Retinal pigment epithelial cell (primary cell): ENCODE results near the gene ORAI3.

Source experiments
- DNase-seq: peaks from one replicate; pipeline ENCODE4 v3.0.0-alpha.2; 2010; ENCODE audit warnings: low read depth
- H3K4me3 ChIP-seq: 2 replicates; pipeline ENCODE4 v1.5.1; 2011; ENCODE audit warnings: mild to moderate bottlenecking, low read length, control low read depth, moderate library complexity
- TF ChIP-seq, protein P1 (sequence below): conservative IDR thresholded peaks from 2 replicates; pipeline ENCODE4 v1.5.1; 2011; ENCODE audit warnings: low read depth, low read length, control low read depth, inconsistent platforms

ORAI3 gene

DNA sequence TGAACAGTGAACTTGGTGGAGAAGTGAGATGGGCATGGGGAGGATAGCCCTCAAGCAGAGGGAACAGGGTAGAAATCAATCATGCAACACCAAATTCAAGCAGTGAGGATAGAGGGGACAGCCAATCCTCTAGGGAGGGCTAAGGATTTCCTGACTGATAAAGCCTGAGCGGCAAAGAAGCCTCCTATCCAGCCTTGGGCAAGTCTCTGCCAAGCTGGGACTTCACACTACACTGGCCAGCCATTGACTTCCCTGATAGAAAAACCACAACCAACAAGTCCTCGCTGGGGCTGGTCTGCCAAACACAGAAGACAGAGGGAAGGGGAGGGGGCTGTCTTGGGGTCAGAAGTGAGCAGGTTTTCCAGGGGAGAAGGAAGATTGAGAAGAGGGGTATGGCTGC, 28.0 kb upstream of the ORAI3 start:
- DNase-seq = no peak
- TF ChIP-seq, protein P1, sequence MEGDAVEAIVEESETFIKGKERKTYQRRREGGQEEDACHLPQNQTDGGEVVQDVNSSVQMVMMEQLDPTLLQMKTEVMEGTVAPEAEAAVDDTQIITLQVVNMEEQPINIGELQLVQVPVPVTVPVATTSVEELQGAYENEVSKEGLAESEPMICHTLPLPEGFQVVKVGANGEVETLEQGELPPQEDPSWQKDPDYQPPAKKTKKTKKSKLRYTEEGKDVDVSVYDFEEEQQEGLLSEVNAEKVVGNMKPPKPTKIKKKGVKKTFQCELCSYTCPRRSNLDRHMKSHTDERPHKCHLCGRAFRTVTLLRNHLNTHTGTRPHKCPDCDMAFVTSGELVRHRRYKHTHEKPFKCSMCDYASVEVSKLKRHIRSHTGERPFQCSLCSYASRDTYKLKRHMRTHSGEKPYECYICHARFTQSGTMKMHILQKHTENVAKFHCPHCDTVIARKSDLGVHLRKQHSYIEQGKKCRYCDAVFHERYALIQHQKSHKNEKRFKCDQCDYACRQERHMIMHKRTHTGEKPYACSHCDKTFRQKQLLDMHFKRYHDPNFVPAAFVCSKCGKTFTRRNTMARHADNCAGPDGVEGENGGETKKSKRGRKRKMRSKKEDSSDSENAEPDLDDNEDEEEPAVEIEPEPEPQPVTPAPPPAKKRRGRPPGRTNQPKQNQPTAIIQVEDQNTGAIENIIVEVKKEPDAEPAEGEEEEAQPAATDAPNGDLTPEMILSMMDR = no peak
- H3K4me3 ChIP-seq = no peak overlapping the region

DNA sequence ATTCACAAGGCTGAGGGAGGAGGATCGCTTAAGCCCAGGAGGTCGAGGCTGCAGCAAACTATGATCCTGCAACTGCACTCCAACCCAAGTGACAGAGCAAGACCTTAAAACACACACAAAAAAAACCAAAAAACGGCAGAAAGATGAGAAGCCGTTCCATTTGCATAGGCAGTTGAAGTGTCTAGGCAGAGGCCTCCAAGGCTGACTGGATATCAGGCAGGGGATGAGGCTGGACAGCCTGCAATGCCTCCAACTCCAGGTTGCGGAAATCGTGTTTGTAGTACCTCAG, 27.5 kb upstream of the ORAI3 start:
- DNase-seq = no peak
- peak overlapping the region; percentile 73 for H3K4me3 ChIP-seq
- TF ChIP-seq, protein P1 = no peak

DNA sequence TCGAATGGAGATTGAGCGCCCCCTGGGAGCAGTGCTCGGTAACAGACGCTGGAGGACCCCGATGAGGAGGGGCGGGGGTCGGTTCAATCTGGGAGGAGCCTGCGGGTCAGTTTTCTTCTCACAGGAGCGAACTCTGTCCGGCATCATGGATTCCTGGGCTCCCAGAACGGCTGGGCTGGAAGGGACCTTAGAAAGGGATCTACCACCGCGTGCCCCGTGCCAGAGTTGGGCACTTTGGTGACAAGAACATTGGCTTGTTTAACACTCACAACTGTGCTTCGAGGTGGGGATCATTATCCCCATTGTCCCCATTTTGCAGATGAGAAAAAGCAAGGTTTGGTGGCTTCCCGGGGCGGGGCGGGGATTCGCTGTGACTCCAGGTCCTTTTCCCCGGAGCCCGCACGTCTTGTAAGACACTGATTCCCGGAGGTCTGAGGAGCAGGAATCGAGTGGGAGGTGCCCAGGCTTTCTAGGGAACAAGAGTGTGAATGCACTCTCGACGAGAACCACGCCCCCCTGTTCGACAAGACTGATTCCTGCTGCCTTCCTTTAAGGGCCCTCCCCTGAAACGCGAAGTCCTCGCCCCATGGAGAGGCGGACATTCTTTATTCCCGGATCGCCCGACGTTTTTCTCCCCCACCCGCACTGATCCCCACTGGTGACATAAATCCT, 27.0 kb upstream of the ORAI3 start:
- TF ChIP-seq, protein P1 = peak; percentile 89
- DNase-seq = peak; percentile 62
- H3K4me3 ChIP-seq = peak overlapping the region; percentile 73

DNA sequence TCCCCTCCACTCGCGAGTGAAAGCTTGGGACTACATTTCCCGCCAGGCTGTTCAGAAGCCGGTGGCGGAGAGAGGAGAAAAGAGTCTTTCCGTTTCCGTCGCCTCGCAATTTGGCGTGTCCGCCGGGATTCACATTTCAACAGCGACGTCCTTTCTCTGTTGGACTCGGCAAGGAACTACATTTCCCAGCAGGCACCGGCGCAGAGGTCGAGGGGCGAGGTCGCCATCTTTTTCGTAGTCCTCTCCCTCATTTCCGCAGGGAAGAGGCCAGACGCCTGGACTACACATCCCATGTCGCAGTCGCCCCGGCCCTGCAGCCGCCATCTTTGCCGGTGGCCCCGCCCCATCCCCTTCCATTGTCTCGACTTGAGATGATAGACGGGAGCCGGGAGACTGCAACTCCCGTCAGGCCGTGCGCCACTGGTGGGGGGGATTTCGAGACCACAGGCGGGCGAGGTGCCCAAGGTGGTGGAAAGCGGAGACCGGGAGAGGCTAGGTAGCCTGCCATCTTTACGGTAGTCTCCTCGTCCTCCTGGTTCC, 26.4 kb upstream of the ORAI3 start:
- H3K4me3 ChIP-seq = peak overlapping the region; percentile 80
- DNase-seq = peak; percentile 98
- TF ChIP-seq, protein P1 = no peak

DNA sequence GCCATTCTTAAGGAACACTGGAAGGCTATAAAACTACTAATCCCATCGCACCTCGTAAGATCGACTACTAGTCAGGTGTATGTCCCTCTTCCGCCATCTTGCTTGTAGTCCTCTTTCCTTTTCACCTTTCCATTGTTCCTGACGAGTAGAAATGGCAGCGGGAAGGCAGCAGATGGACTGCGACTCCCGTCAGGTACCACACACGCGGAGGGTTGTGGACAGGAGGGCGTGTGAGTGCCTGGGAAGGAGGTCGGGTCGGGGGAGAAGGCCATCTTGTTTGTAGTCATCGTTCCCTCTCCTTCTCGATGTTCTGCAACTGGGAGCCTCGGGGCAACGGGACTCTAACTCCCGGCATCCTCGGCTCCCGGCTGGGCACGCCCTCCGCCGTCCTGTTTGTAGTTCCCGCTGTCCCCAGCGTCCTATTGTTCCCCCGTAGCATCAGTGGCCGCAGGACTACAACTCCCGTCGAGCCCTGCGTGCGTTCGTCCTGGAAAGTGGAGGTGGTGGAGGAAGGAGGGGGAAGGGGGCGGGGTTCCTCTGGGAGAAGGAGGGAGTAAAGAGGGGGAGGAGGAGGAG, 25.8 kb upstream of the ORAI3 start:
- peak; percentile 99 for DNase-seq
- H3K4me3 ChIP-seq = peak overlapping the region; percentile 80
- TF ChIP-seq, protein P1 = no peak

DNA sequence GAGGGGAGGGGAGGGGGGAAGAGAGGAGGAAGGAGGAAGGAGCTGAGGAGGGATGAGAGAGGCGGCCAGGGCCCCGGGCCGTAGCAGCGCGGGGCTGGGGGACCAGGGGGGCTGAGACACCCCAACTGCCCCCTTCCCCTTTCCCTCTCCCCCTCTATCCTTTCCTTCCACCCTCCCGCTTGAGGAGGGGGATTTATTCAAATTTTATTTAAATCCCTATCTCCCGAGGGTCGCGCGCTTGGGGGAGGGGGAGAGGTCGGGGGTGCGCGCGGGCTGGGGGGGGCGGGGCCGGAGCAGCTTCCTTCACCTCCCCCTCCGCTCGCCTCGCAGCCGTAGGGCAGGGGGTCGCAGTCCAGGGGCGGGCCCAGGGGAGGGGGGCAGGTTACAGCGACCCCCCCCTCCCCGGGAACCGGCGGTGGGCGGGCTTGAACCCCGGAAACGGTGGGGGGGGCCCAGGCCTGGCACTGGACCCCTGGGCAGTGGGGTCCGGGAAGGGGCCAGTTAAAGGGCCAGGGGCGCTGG, 25.3 kb upstream of the ORAI3 start, which contains the start of gene FBXL19:
TSS of gene FBXL19 (plus strand) at position 19 of the 522 bp plus-strand sequence. CDS start 2,183 bp downstream, outside the sequence.
- H3K4me3 ChIP-seq = peak within 1 kb of the TSS; percentile 80
- no peak for DNase-seq
- TF ChIP-seq, protein P1 = no peak
